ENCODE results near the gene TFAP2A.

TFAP2A gene

DNA sequence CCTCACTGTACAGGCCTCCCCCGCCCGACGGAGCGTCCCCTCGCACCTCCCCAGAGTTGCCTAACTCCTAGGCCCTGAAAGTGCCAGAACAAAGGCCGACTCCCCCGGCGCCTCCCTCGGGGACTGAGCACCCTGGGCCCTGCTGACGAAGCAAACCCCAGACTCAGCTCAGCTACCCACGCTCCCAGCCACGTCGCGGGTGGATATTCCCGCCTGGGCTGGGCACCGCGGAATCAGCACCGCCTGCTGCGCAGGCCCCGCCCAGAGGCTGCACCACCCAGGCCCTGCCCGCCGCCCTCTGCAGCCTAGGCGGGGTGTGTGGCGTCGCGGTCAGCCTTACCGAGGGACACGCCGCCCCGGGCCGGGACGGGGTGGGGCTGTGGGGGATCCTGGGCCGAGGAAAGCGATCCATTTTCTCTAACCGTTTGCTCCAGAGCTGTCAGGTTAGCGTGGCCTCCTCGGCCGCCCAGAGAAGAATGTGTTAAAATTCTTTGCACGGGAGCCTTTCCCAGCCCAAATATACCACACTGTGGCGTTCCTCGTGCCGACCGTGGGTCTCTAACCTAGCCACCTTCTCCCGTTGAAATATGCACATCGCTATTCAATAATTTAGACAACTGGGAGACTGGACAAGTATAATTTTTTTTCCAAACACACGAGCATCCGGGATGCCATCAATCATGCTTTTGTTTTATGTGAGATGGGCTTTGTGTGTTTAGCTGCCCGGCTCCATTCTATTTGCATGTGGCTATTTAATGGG is 31.4 kb downstream of the TFAP2A start:
- no peak overlapping the region for H3K4me3 ChIP-seq (ENCODE audit: low read depth in 1 of 2, low read length in 2 of 2)
- no peaks in the 10 kb centered on the region for H3K36me3 ChIP-seq (ENCODE audit: control insufficient read depth in 1 of 2, insufficient read depth in 2 of 2, low read length in 2 of 2)
- no peak overlapping the region for H3K9ac ChIP-seq (ENCODE audit: low read depth in 1 of 2, low read length in 2 of 2)
- H3K9me3 ChIP-seq (ENCODE audit: control insufficient read depth in 1 of 2, low read length in 2 of 2) = no peaks in the 10 kb centered on the region
- peaks cover 0 to 4% of the 10 kb centered on the region in 2 donors for H3K4me1 ChIP-seq (ENCODE audit: control insufficient read depth in 1 of 2, insufficient read depth in 2 of 2, low read length in 2 of 2)
- H3K27me3 ChIP-seq (ENCODE audit: control insufficient read depth in 1 of 2, insufficient read depth in 2 of 2, low read length in 2 of 2) = peaks cover 78 to 82% of the 10 kb centered on the region in 2 donors
- no peak overlapping the region for H3K27ac ChIP-seq (ENCODE audit: low read depth, low read length)

DNA sequence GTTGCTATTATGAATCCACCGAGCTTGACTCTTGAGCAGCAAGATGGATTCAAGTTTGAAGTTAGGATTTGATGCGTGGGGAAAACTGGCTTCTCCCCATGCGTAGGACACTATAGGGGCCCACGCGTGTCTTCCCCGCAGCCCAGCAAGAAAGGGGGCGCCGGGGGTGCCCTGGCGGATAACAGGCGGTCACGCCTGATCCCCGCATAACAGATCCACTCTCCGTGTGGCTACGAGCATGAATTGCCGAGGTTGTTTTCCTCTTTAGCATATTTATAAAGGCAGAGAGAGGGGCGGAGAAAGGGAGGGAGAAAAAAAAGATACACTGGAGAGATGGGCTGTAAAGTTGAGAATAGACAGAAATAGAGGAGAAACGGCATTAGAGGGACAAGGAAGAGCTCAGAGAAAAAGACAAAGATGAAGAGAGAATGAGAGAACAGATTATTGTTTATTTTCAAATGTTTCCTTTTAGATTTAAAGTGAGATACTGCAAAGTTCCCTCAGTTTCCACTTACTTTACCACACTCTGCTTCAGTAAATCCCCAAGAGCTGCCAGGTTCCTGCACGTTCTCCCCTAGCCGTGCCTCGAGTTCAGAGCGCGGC is 32.0 kb downstream of the TFAP2A start:
- Histone ChIP-seq H3K27ac (ENCODE audit: low read depth, low read length) (no peak overlapping the region), H3K4me1 (ENCODE audit: control insufficient read depth in 1 of 2, insufficient read depth in 2 of 2, low read length in 2 of 2) (peaks cover 0 to 4% of the 10 kb centered on the region in 2 donors), H3K27me3 (ENCODE audit: control insufficient read depth in 1 of 2, insufficient read depth in 2 of 2, low read length in 2 of 2) (peaks cover 74 to 78% of the 10 kb centered on the region in 2 donors), H3K36me3 (ENCODE audit: control insufficient read depth in 1 of 2, insufficient read depth in 2 of 2, low read length in 2 of 2) (no peaks in the 10 kb centered on the region), H3K9me3 (ENCODE audit: control insufficient read depth in 1 of 2, low read length in 2 of 2) (no peaks in the 10 kb centered on the region), H3K9ac (ENCODE audit: low read depth in 1 of 2, low read length in 2 of 2) (no peak overlapping the region), H3K4me3 (ENCODE audit: low read depth in 1 of 2, low read length in 2 of 2) (no peak overlapping the region)

DNA sequence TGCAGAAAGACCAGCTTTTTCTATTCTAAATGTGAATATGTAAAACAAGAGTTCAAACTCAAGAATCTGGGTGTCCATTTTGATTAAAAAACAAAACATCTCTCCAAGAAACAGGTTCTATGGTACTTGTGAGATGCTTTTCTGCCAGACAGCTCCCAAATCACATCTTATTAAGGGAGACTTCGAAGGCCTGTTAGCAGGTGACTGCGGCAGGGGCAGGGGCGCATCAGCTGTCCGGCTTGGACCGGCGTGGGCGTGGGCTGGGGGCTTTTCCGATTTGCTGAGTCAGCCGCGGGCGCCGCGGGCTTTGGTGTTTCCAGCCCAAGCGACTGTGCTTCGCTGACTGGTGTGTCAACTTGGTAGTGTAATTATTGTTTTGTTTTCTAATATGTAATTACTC is 32.6 kb downstream of the TFAP2A start:
- Histone ChIP-seq H3K27me3 (ENCODE audit: control insufficient read depth in 1 of 2, insufficient read depth in 2 of 2, low read length in 2 of 2) (peaks cover 70 to 74% of the 10 kb centered on the region in 2 donors), H3K27ac (ENCODE audit: low read depth, low read length) (no peak overlapping the region), H3K4me1 (ENCODE audit: control insufficient read depth in 1 of 2, insufficient read depth in 2 of 2, low read length in 2 of 2) (peaks cover 0 to 4% of the 10 kb centered on the region in 2 donors), H3K4me3 (ENCODE audit: low read depth in 1 of 2, low read length in 2 of 2) (no peak overlapping the region), H3K36me3 (ENCODE audit: control insufficient read depth in 1 of 2, insufficient read depth in 2 of 2, low read length in 2 of 2) (no peaks in the 10 kb centered on the region), H3K9ac (ENCODE audit: low read depth in 1 of 2, low read length in 2 of 2) (no peak overlapping the region), H3K9me3 (ENCODE audit: control insufficient read depth in 1 of 2, low read length in 2 of 2) (no peaks in the 10 kb centered on the region)

DNA sequence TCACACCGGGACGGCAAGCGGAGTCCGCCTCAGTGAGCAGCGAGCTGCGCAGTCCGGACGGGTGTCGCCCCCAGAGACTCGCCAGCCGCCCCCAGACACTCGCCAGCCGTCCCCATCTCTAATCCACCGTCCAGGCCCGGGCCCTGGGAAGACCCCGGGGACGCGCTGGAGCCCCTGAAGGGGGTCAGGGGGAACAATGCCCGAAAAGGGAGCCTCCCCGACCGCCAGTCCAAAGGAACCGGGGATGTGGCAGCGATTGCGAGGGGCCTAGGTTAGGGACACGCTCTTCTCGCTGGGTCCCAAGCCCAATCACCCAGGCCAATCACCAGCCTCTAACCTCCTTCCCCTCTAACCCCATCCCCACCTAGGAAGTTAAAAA is 33.1 kb downstream of the TFAP2A start:
- H3K27ac ChIP-seq (ENCODE audit: low read depth, low read length) = no peak overlapping the region
- peaks cover 0 to 4% of the 10 kb centered on the region in 2 donors for H3K4me1 ChIP-seq (ENCODE audit: control insufficient read depth in 1 of 2, insufficient read depth in 2 of 2, low read length in 2 of 2)
- H3K27me3 ChIP-seq (ENCODE audit: control insufficient read depth in 1 of 2, insufficient read depth in 2 of 2, low read length in 2 of 2) = peaks cover 65 to 69% of the 10 kb centered on the region in 2 donors
- H3K36me3 ChIP-seq (ENCODE audit: control insufficient read depth in 1 of 2, insufficient read depth in 2 of 2, low read length in 2 of 2) = no peaks in the 10 kb centered on the region
- H3K4me3 ChIP-seq (ENCODE audit: low read depth in 1 of 2, low read length in 2 of 2) = no peak overlapping the region
- H3K9ac ChIP-seq (ENCODE audit: low read depth in 1 of 2, low read length in 2 of 2) = no peak overlapping the region
- H3K9me3 ChIP-seq (ENCODE audit: control insufficient read depth in 1 of 2, low read length in 2 of 2) = no peaks in the 10 kb centered on the region

DNA sequence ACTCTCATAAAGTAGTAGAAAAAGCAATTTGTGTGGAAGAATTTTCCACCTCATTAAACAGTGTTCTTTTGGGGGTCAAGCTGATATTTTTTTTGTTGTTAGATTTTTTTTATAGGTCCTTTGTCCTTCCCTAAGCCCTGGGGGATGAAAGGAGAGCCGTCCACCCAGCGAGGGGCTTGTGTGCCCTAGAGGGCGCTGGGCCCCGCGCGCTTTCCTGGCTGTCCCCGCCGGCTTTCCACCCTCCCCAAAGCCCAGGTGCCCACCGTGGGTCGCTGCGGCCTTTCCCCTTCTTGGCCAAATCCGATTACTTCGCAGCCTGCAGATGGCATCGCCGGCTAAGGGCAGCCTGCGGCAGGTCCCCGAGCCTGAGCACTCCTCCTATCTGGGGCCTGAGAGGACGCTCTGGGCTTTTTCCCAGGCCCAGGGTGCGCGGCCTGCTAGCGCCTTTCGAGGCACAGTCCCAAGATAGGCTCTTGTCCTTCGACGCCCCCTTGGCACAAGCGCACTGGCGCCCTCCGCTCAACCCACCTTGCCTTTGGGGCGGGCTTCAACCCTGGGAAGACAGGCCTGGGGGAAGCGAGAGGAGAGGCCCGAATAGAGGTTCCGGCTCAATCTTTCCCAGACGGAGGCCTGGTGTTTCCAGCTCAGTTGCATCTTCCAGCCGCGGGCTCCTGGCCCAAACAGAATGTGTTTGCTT is 33.6 kb downstream of the TFAP2A start:
- Histone ChIP-seq H3K4me1 (ENCODE audit: control insufficient read depth in 1 of 2, insufficient read depth in 2 of 2, low read length in 2 of 2) (peaks cover 0 to 4% of the 10 kb centered on the region in 2 donors), H3K27ac (ENCODE audit: low read depth, low read length) (no peak overlapping the region), H3K36me3 (ENCODE audit: control insufficient read depth in 1 of 2, insufficient read depth in 2 of 2, low read length in 2 of 2) (no peaks in the 10 kb centered on the region), H3K9me3 (ENCODE audit: control insufficient read depth in 1 of 2, low read length in 2 of 2) (no peaks in the 10 kb centered on the region), H3K4me3 (ENCODE audit: low read depth in 1 of 2, low read length in 2 of 2) (no peak overlapping the region), H3K27me3 (ENCODE audit: control insufficient read depth in 1 of 2, insufficient read depth in 2 of 2, low read length in 2 of 2) (peaks cover 61 to 64% of the 10 kb centered on the region in 2 donors), H3K9ac (ENCODE audit: low read depth in 1 of 2, low read length in 2 of 2) (no peak overlapping the region)

DNA sequence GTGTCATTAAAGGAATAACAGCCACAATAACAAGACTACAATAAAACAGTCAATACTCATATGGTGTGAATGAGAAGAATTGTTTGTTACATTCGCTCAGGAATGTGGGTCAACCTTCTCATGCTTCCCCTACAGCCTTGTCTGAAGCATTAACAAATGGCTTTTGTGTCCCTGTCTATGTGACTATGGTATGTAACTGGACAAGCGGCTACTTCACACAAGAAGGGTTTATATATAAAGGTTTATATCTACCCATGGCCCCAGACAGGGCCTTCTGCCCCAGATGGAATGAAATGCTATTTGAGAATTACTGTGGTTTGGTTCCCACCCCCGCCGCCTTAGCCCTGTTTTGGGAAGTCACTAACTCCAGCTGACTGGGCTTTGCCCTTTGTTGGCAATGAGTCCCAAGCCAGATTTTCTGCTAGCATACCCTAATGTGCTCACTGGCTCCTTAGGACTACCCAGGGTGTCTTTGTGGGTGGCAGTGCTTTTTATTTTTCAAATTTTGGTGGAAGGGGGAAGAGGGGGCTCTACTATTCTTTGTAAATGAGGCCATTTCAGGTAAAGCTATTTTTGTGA is 39.4 kb downstream of the TFAP2A start:
- no peaks in the 10 kb centered on the region for H3K36me3 ChIP-seq (ENCODE audit: control insufficient read depth in 1 of 2, insufficient read depth in 2 of 2, low read length in 2 of 2)
- H3K4me1 ChIP-seq (ENCODE audit: control insufficient read depth in 1 of 2, insufficient read depth in 2 of 2, low read length in 2 of 2) = no peaks in the 10 kb centered on the region
- H3K9ac ChIP-seq (ENCODE audit: low read depth in 1 of 2, low read length in 2 of 2) = no peak overlapping the region
- H3K4me3 ChIP-seq (ENCODE audit: low read depth in 1 of 2, low read length in 2 of 2) = no peak overlapping the region
- H3K9me3 ChIP-seq (ENCODE audit: control insufficient read depth in 1 of 2, low read length in 2 of 2) = no peaks in the 10 kb centered on the region
- peaks cover 3 to 6% of the 10 kb centered on the region in 2 donors for H3K27me3 ChIP-seq (ENCODE audit: control insufficient read depth in 1 of 2, insufficient read depth in 2 of 2, low read length in 2 of 2)
- H3K27ac ChIP-seq (ENCODE audit: low read depth, low read length) = no peak overlapping the region

DNA sequence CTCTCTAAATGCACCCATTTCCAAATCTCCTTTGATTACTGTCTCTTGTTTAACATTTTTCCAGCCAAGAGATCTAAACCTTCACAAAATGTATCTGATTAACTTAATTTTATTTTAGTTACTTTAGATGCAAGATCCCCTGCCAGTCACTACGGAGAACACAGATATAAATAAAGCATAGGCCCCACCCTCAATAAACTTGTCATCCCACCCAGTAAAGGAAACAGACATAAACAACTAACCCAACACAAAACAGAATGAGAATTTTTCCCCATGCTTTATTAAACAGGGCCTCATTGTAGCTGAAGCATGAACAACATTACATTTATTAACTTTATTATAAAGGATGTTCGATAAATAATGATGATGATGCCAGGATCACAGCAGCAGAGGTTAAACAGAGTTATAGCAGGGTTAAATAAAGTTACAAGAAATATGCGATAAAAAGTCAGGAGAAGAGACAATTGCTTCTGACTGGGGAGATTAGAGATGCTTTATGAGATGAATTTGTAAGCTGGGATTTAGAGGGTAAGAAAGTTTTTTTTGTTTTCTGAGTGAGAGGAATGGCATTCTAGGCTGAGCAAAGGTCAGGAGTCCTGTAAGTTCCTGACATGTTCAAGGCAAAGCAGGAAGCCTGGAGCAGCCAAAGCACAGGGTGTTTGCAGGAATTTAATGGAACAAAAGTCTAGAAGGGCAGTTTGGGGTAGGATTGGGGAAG is 41.1 kb downstream of the TFAP2A start:
- H3K4me3 ChIP-seq (ENCODE audit: low read depth in 1 of 2, low read length in 2 of 2) = no peak overlapping the region
- no peaks in the 10 kb centered on the region for H3K36me3 ChIP-seq (ENCODE audit: control insufficient read depth in 1 of 2, insufficient read depth in 2 of 2, low read length in 2 of 2)
- H3K9ac ChIP-seq (ENCODE audit: low read depth in 1 of 2, low read length in 2 of 2) = no peak overlapping the region
- no peaks in the 10 kb centered on the region for H3K9me3 ChIP-seq (ENCODE audit: control insufficient read depth in 1 of 2, low read length in 2 of 2)
- no peaks in the 10 kb centered on the region for H3K4me1 ChIP-seq (ENCODE audit: control insufficient read depth in 1 of 2, insufficient read depth in 2 of 2, low read length in 2 of 2)
- H3K27ac ChIP-seq (ENCODE audit: low read depth, low read length) = no peak overlapping the region
- peaks cover 3 to 4% of the 10 kb centered on the region in 2 donors for H3K27me3 ChIP-seq (ENCODE audit: control insufficient read depth in 1 of 2, insufficient read depth in 2 of 2, low read length in 2 of 2)

DNA sequence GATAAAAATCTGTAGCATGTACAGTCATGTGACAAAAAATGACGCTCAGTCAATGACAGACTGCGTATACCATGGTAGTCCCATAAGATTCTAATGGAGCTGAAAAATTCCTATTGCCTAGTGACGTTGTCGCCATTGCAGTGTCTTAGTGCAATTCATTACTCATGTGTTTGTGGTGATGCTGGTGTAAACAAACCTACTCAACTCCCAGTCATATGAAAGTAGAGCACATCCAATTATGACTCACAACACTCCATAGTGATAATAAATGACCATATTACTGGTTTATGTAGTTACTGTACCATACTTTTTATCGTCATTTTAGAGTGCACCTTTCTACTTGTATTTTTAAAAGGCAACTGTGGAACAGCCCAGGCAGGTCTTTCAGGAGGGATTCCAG is 45.0 kb downstream of the TFAP2A start:
- no peaks in the 10 kb centered on the region for H3K27me3 ChIP-seq (ENCODE audit: control insufficient read depth in 1 of 2, insufficient read depth in 2 of 2, low read length in 2 of 2)
- H3K4me3 ChIP-seq (ENCODE audit: low read depth in 1 of 2, low read length in 2 of 2) = no peak overlapping the region

DNA sequence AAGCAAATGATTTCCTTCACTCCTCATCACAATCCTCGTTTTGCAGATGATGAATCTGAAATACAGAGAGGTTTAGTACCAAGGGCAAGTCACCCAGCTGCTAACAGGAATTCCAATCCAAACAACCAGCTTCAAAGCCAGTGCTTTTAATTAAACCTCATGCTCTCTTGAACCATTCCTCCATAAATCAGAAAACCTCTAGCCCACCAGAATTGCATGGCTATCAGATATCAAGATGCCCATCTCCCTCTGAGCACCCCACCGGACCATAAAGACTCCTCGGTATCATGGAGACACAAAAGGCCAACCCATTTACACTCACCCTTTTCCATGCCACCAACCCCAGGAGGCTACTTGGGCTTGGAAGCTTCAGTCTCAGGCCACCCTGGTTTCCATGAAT is 46.0 kb downstream of the TFAP2A start:
- no peaks in the 10 kb centered on the region for H3K9me3 ChIP-seq (ENCODE audit: control insufficient read depth in 1 of 2, low read length in 2 of 2)
- H3K4me1 ChIP-seq (ENCODE audit: control insufficient read depth in 1 of 2, insufficient read depth in 2 of 2, low read length in 2 of 2) = no peaks in the 10 kb centered on the region
- H3K4me3 ChIP-seq (ENCODE audit: low read depth in 1 of 2, low read length in 2 of 2) = no peak overlapping the region
- H3K27ac ChIP-seq (ENCODE audit: low read depth, low read length) = no peak overlapping the region
- H3K9ac ChIP-seq (ENCODE audit: low read depth in 1 of 2, low read length in 2 of 2) = no peak overlapping the region
- no peaks in the 10 kb centered on the region for H3K36me3 ChIP-seq (ENCODE audit: control insufficient read depth in 1 of 2, insufficient read depth in 2 of 2, low read length in 2 of 2)
- no peaks in the 10 kb centered on the region for H3K27me3 ChIP-seq (ENCODE audit: control insufficient read depth in 1 of 2, insufficient read depth in 2 of 2, low read length in 2 of 2)

More for the DNA sequence above, 45.0 kb downstream of the TFAP2A start:
- Histone ChIP-seq H3K9ac (ENCODE audit: low read depth in 1 of 2, low read length in 2 of 2) (no peak overlapping the region), H3K9me3 (ENCODE audit: control insufficient read depth in 1 of 2, low read length in 2 of 2) (no peaks in the 10 kb centered on the region), H3K4me1 (ENCODE audit: control insufficient read depth in 1 of 2, insufficient read depth in 2 of 2, low read length in 2 of 2) (no peaks in the 10 kb centered on the region), H3K27ac (ENCODE audit: low read depth, low read length) (no peak overlapping the region), H3K36me3 (ENCODE audit: control insufficient read depth in 1 of 2, insufficient read depth in 2 of 2, low read length in 2 of 2) (no peaks in the 10 kb centered on the region)
